Thymus (tissue), 11 donors: ENCODE measurements around the gene TMEM19. TPM values are rescaled to one million over a fixed set of nuclear protein-coding genes. Genes with fewer than 3 reads are reported as not detected.

Experiments used
- DNase-seq, 9 donors: peaks; one replicate each; pipeline ENCODE4 v3.0.0-alpha.2; 2013; ENCODE audit warnings: low spot score in 9 of 9, low read depth in 6 of 9, missing footprints in 1 of 9
- H3K27ac ChIP-seq, 2 donors: one replicate each; pipeline ENCODE4 v1.5.1; 2013; ENCODE audit warnings: control low read depth in 1 of 2, low read depth in 1 of 2, low read length in 1 of 2, mild to moderate bottlenecking in 1 of 2, moderate library complexity in 1 of 2
- H3K27me3 ChIP-seq, 2 donors: one replicate each; pipeline ENCODE4 v1.5.1; 2013; ENCODE audit warnings: low read length in 1 of 2; ENCODE audit not compliant: control insufficient read depth in 2 of 2, insufficient read depth in 1 of 2
- H3K36me3 ChIP-seq, 2 donors: one replicate each; pipeline ENCODE4 v1.5.1; 2013; ENCODE audit warnings: low read length in 1 of 2, mild to moderate bottlenecking in 1 of 2, moderate library complexity in 1 of 2; ENCODE audit not compliant: control insufficient read depth in 2 of 2, insufficient read depth in 2 of 2
- H3K4me1 ChIP-seq, 2 donors: one replicate each; pipeline ENCODE4 v1.5.1; 2013; ENCODE audit warnings: low read length in 2 of 2; ENCODE audit not compliant: control insufficient read depth in 2 of 2, insufficient read depth in 2 of 2
- H3K4me3 ChIP-seq, 2 donors: one replicate each; pipeline ENCODE4 v1.5.1; 2013; ENCODE audit warnings: low read length in 2 of 2, control low read depth in 1 of 2, mild to moderate bottlenecking in 1 of 2
- H3K9me3 ChIP-seq, 2 donors: one replicate each; pipeline ENCODE4 v1.5.1; 2013; ENCODE audit warnings: low read length in 1 of 2, mild to moderate bottlenecking in 1 of 2; ENCODE audit not compliant: control insufficient read depth in 2 of 2, insufficient read depth in 1 of 2
- WGBS: extraction: QIAGEN DNeasy Blood & Tissue Kit; methylation state at CpG from one replicate; pipeline ENCODE4 v1.1.7; 2013; 5-methylcytosine and 5-hydroxymethylcytosine counted together
- polyA plus RNA-seq: library from polyadenylated mRNA; stranded (reverse); fragments of 200-250 nt; gene quantifications from one replicate; pipeline ENCODE4 v1.2.3, GENCODE V29; 2013
- total RNA-seq: library from RNA; stranded (reverse); fragments of 120-200 nt; gene quantifications from one replicate; pipeline ENCODE4 v1.2.4, GENCODE V29; 2013
- donor health status: healthy.

Gene TMEM19
- total and polyA plus RNA-seq, 2 donors = 12.1 to 24.7 TPM

GRCh38 chr12:71661977-71662530 lies 23.8 kb upstream of the TMEM19 start:
- H3K4me1 ChIP-seq = peaks cover 5 to 7% of the 10 kb centered on the region in 2 donors
- peak in 1 of 9 donors; percentile 8 for DNase-seq
- no peaks in the 10 kb centered on the region for H3K9me3 ChIP-seq
- H3K4me3 ChIP-seq = peak overlapping the region; percentile 78 to 86
- H3K27ac ChIP-seq = no peak overlapping the region
- WGBS = 21% methylated on average over 8 of the region's 8 CpGs
- peaks cover 3 to 23% of the 10 kb centered on the region in 2 donors for H3K36me3 ChIP-seq
- H3K27me3 ChIP-seq = no peaks in the 10 kb centered on the region

GRCh38 chr12:71662849-71663560 lies 22.9 kb upstream of the TMEM19 start:
- Histone ChIP-seq H3K9me3 (no peaks in the 10 kb centered on the region), H3K27me3 (no peaks in the 10 kb centered on the region), H3K4me3 (peak overlapping the region; percentile 78 to 86), H3K27ac (peak overlapping the region; percentile 91 to 99), H3K36me3 (peaks cover 0 to 17% of the 10 kb centered on the region in 2 donors), H3K4me1 (peaks cover 5 to 7% of the 10 kb centered on the region in 2 donors)
- peak in 8 of 9 donors; percentile 25 to 75 (median 54) for DNase-seq
- WGBS = under 1% methylated on average over 53 of the region's 53 CpGs

- under 1% methylated on average over 57 of the region's 57 CpGs for WGBS
- Histone ChIP-seq H3K36me3 (peaks cover 0 to 10% of the 10 kb centered on the region in 2 donors), H3K4me1 (peaks cover 5 to 7% of the 10 kb centered on the region in 2 donors), H3K4me3 (peak within 1 kb of the TSS; percentile 78 to 86), H3K27me3 (no peaks in the 10 kb centered on the region), H3K27ac (peak within 1 kb of the TSS; percentile 97 to 99), H3K9me3 (no peaks in the 10 kb centered on the region)
- DNase-seq = peak; percentile 94 to 100 (median 98)
Observed at GRCh38 chr12:71663561-71664410, 22.1 kb upstream of the TMEM19 start, which contains the start of the genes THAP2 and ZFC3H1. Gene THAP2 (plus strand): TSS chr12:71664301. CDS start chr12:71664510, 209 bp downstream. Gene ZFC3H1 (minus strand): TSS chr12:71663848. CDS start chr12:71663610, 238 bp downstream.

GRCh38 chr12:71664411-71665089 lies 21.3 kb upstream of the TMEM19 start:
- DNase-seq = no peak
- Histone ChIP-seq H3K36me3 (peaks cover 0 to 3% of the 10 kb centered on the region in 2 donors), H3K27me3 (no peaks in the 10 kb centered on the region), H3K4me1 (peaks cover 5 to 7% of the 10 kb centered on the region in 2 donors), H3K27ac (peak overlapping the region; percentile 97 to 99), H3K4me3 (peak overlapping the region; percentile 78 to 86), H3K9me3 (no peaks in the 10 kb centered on the region)
- 1% methylated on average over 20 of the region's 20 CpGs for WGBS

GRCh38 chr12:71665090-71665463 lies 20.8 kb upstream of the TMEM19 start:
- H3K27ac ChIP-seq = peak overlapping the region in 1 of 2 donors; percentile 99
- H3K36me3 ChIP-seq = no peaks in the 10 kb centered on the region
- WGBS = 31% methylated on average over 4 of the region's 4 CpGs
- H3K9me3 ChIP-seq = no peaks in the 10 kb centered on the region
- H3K27me3 ChIP-seq = no peaks in the 10 kb centered on the region
- peaks cover 5 to 7% of the 10 kb centered on the region in 2 donors for H3K4me1 ChIP-seq
- peak in 1 of 9 donors; percentile 15 for DNase-seq
- H3K4me3 ChIP-seq = peak overlapping the region; percentile 78 to 86

- no peaks in the 10 kb centered on the region for H3K36me3 ChIP-seq
- H3K9me3 ChIP-seq = no peaks in the 10 kb centered on the region
- no peak overlapping the region for H3K27ac ChIP-seq
- WGBS = 97% methylated on average over 5 of the region's 5 CpGs
- DNase-seq = no peak
- H3K4me3 ChIP-seq = no peak overlapping the region
- H3K27me3 ChIP-seq = no peaks in the 10 kb centered on the region
- peaks cover 5 to 7% of the 10 kb centered on the region in 2 donors for H3K4me1 ChIP-seq
Observed at GRCh38 chr12:71666259-71666658, 19.6 kb upstream of the TMEM19 start.

- no peaks in the 10 kb centered on the region for H3K4me1 ChIP-seq
- no peaks in the 10 kb centered on the region for H3K9me3 ChIP-seq
Observed at GRCh38 chr12:71671311-71671710, 14.6 kb upstream of the TMEM19 start.

GRCh38 chr12:71671816-71672215 lies 14.1 kb upstream of the TMEM19 start:
- Histone ChIP-seq H3K9me3 (no peaks in the 10 kb centered on the region), H3K36me3 (no peaks in the 10 kb centered on the region), H3K27ac (no peak overlapping the region), H3K4me1 (no peaks in the 10 kb centered on the region), H3K27me3 (no peaks in the 10 kb centered on the region), H3K4me3 (no peak overlapping the region)
- WGBS = 98% methylated on average over 1 of the region's 1 CpG
- DNase-seq = no peak

More at GRCh38 chr12:71671311-71671710, 14.6 kb upstream of the TMEM19 start:
- Histone ChIP-seq H3K36me3 (no peaks in the 10 kb centered on the region), H3K27me3 (no peaks in the 10 kb centered on the region), H3K27ac (no peak overlapping the region), H3K4me3 (no peak overlapping the region)
- no peak for DNase-seq
